ENCODE measurements around the gene YIF1B. TPM values are rescaled to one million over a fixed set of nuclear protein-coding genes. Genes with fewer than 3 reads are reported as not detected.
"Not testable (repeated sequence)": the region's sequence is repeated elsewhere in the genome, so short reads cannot be mapped to it uniquely, and the experiment has no call there.

The YIF1B gene
- total RNA-seq, 1 donor from 2014 or later, result 33.0 TPM

DNA sequence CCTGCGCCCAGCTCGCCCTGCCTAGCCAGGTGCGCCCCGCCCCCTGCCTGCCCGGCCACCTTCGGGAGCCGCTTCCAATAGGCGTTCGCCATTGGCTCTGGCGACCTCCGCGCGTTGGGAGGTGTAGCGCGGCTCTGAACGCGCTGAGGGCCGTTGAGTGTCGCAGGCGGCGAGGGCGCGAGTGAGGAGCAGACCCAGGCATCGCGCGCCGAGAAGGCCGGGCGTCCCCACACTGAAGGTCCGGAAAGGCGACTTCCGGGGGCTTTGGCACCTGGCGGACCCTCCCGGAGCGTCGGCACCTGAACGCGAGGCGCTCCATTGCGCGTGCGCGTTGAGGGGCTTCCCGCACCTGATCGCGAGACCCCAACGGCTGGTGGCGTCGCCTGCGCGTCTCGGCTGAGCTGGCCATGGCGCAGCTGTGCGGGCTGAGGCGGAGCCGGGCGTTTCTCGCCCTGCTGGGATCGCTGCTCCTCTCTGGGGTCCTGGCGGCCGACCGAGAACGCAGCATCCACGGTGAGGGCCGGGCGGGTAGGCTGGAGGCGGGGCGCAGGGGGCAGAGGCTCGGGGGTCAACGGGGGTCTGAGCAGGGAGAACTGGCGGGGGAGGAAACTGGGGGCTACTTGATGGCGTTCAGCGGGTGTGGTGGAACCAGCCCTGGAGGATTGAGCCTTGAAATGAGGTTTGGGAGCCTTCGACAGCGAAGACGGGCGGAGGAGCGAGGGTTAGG is 51.1 kb downstream of the YIF1B start, which contains the start of gene SPINT2:
Gene SPINT2, plus strand, starts transcription at position 88 of the 727 bp plus-strand sequence. Its CDS starts 320 bp downstream, at position 408.
- peak within 1 kb of the TSS; percentile 72 for H3K4me3 ChIP-seq
- H3K27ac ChIP-seq (replicated peaks), result peak within 1 kb of the TSS; percentile 37
- DNase-seq, result no peak
- intact Hi-C loops (cut with micrococcal nuclease), result no loop called here
- H3K36me3 ChIP-seq, result no peaks in the 10 kb centered on the region
- TF ChIP-seq CTCF (IDR thresholded peaks at IDR 0.05; ENCODE audit: borderline replicate concordance), result no peak
- H3K4me1 ChIP-seq, result peaks cover 13% of the 10 kb centered on the region
- no peaks in the 10 kb centered on the region for H3K9me3 ChIP-seq (replicated peaks)
- peaks cover 11% of the 10 kb centered on the region for H3K27me3 ChIP-seq (ENCODE audit: low read depth)

DNA sequence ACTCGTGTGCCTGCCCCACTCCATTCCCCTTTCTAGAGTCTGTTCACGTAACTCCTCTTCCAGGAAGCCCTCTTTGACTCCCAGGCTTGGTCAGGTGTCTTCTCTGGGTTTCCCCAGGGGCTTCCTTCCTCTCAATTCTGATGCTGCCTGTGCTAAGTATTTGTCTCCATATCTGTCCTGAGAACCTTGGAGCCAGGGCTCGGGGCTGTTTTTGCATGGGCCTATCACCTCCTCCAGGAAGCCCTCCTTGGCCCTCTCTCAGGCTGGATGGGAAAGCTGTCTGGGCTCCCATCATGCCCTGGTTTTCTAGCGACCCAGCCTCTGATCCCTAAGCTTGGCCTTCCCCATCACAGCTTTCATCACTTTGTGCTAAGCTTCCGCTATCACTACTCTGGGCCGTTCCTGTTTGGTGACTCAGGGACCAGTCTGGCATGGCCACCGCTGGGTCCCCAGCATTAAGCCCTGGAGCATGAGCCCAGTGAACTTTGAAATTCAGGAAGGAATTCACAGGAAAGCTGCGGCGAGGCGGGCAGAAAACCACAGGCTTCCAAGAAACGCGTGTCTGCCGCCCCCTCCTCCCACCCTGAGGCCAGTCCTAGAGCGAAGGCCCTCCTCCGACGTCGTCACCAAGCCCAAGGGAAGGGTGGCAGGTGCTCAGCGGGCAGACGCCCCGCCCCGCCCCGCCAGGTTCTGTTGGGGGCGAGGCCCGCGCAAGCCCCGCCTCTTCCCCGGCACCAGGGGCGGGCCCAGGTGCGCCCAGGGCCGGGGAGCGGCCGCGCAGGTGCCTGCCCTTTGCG is 51.9 kb downstream of the YIF1B start:
- no peak for TF ChIP-seq CTCF (IDR thresholded peaks at IDR 0.05; ENCODE audit: borderline replicate concordance)
- no peak for DNase-seq
- Histone ChIP-seq H3K4me3 (peak overlapping the region; percentile 72), H3K4me1 (peaks cover 13% of the 10 kb centered on the region), H3K27me3 (ENCODE audit: low read depth) (peaks cover 11% of the 10 kb centered on the region), H3K27ac (replicated peaks) (peak overlapping the region; percentile 37), H3K36me3 (no peaks in the 10 kb centered on the region), H3K9me3 (replicated peaks) (no peaks in the 10 kb centered on the region)
- intact Hi-C loops (cut with micrococcal nuclease), result no loop called here

DNA sequence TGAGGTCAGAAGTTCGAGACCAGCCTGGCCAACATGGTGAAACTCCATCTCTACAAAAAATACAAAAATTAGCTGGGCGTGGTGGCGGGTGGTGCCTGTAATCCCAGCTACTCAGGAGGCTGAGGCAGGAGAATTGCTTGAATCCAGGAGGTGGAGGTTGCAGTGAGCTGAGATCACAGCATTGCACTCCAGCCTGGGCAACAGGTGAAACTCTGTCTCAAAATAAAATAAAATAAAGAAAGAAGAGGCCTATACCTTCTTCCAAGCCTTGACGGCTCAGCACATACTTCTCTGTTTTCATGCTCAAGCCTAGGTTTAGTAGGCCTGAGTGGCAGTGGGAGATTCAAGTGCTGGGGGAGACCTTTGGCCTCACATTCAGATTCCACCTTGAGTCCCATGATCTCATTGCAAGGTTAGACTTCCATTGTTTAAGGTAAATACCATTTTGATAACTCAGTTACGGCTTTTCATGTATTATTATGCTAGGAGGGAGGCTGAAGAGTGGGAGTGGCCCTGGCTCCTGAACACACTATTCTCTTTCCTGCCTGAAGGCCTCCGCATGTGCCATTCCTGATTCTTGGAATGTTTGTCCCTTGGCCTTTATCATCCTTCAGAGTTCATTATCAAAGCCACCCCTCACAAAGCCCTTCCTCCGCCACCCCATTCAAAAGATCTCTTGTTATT is 53.0 kb downstream of the YIF1B start:
- H3K27ac ChIP-seq (replicated peaks), result no peak overlapping the region
- peaks cover 11% of the 10 kb centered on the region for H3K27me3 ChIP-seq (ENCODE audit: low read depth)
- no peaks in the 10 kb centered on the region for H3K9me3 ChIP-seq (replicated peaks)
- intact Hi-C loops (cut with micrococcal nuclease), result no loop called here
- DNase-seq, result no peak
- H3K36me3 ChIP-seq, result no peaks in the 10 kb centered on the region
- TF ChIP-seq CTCF (IDR thresholded peaks at IDR 0.05; ENCODE audit: borderline replicate concordance), result no peak
- H3K4me3 ChIP-seq, result no peak overlapping the region
- peaks cover 13% of the 10 kb centered on the region for H3K4me1 ChIP-seq

GRCh38 chr19:38261942-38262341 is 53.8 kb downstream of the YIF1B start:
- H3K4me3 ChIP-seq; DNase-seq; H3K9me3 ChIP-seq (replicated peaks); H3K27ac ChIP-seq (replicated peaks); intact Hi-C loops (cut with micrococcal nuclease); H3K36me3 ChIP-seq: not testable (repeated sequence)
- peaks cover 13% of the 10 kb centered on the region for H3K4me1 ChIP-seq
- peaks cover 14% of the 10 kb centered on the region for H3K27me3 ChIP-seq (ENCODE audit: low read depth)

- Histone ChIP-seq H3K27me3 (ENCODE audit: low read depth) (peaks cover 14% of the 10 kb centered on the region), H3K27ac (replicated peaks) (peak overlapping the region; percentile 95), H3K4me3 (peak overlapping the region; percentile 82), H3K4me1 (peaks cover 56% of the 10 kb centered on the region), H3K9me3 (replicated peaks) (no peaks in the 10 kb centered on the region), H3K36me3 (no peaks in the 10 kb centered on the region)
- DNase-seq, result no peak
- intact Hi-C loops (cut with micrococcal nuclease), result no loop called here
- no peak for TF ChIP-seq CTCF (IDR thresholded peaks at IDR 0.05; ENCODE audit: borderline replicate concordance)
Measured at GRCh38 chr19:38255383-38256014, 60.2 kb downstream of the YIF1B start.
